HG02970 (cell line): ENCODE measurements around the gene GABARAPL2.
"Not testable (repeated sequence)": the region's sequence is repeated elsewhere in the genome, so short reads cannot be mapped to it uniquely, and the experiment has no call there.

Experiments
- ATAC-seq: cut with Tn5 transposase; IDR thresholded peaks from one replicate; pipeline ENCODE4 v1.9.1; 2021; ENCODE audit warnings: mild to moderate bottlenecking, moderate library complexity, moderate number of reproducible peaks; ENCODE audit not compliant: unreplicated experiment, low FRiP score

The GABARAPL2 gene

GRCh38 chr16:75566040-75566757, at the start of gene GABARAPL2:
Gene GABARAPL2 (plus strand): TSS chr16:75566379. CDS start chr16:75566487, 108 bp downstream.
- ATAC-seq: peak; percentile 81

GRCh38 chr16:75519175-75519574, 47.0 kb upstream of the GABARAPL2 start:
- no peak for ATAC-seq

- no peak for ATAC-seq
Observed at GRCh38 chr16:75526032-75526790, 40.0 kb upstream of the GABARAPL2 start.

GRCh38 chr16:75527825-75528299, 38.3 kb upstream of the GABARAPL2 start:
- ATAC-seq: no peak

- ATAC-seq: no peak
Observed at GRCh38 chr16:75529056-75529905, 36.9 kb upstream of the GABARAPL2 start.

GRCh38 chr16:75529959-75530358, 36.2 kb upstream of the GABARAPL2 start:
- no peak for ATAC-seq

- no peak for ATAC-seq
Observed at GRCh38 chr16:75532142-75532765, 33.9 kb upstream of the GABARAPL2 start.

GRCh38 chr16:75532791-75533190, 33.4 kb upstream of the GABARAPL2 start:
- no peak for ATAC-seq

GRCh38 chr16:75534560-75535205, 31.5 kb upstream of the GABARAPL2 start:
- no peak for ATAC-seq

- no peak for ATAC-seq
Observed at GRCh38 chr16:75535211-75535843, 30.9 kb upstream of the GABARAPL2 start.

- no peak for ATAC-seq
Observed at GRCh38 chr16:75535901-75536300, 30.3 kb upstream of the GABARAPL2 start, which contains the start of gene CHST5. Gene CHST5 (minus strand): TSS chr16:75536108. CDS start chr16:75530384, 5,724 bp downstream.

- no peak for ATAC-seq
Observed at GRCh38 chr16:75537776-75538175, 28.4 kb upstream of the GABARAPL2 start.

- ATAC-seq: not testable (repeated sequence)
Observed at GRCh38 chr16:75538882-75539565, 27.2 kb upstream of the GABARAPL2 start.

GRCh38 chr16:75541236-75541635, 24.9 kb upstream of the GABARAPL2 start:
- ATAC-seq: no peak

- not testable (repeated sequence) for ATAC-seq
Observed at GRCh38 chr16:75542462-75542861, 23.7 kb upstream of the GABARAPL2 start.

- ATAC-seq: not testable (repeated sequence)
Observed at GRCh38 chr16:75545879-75546278, 20.3 kb upstream of the GABARAPL2 start.

- no peak for ATAC-seq
Observed at GRCh38 chr16:75546293-75546692, 19.9 kb upstream of the GABARAPL2 start.

- ATAC-seq: not testable (repeated sequence)
Observed at GRCh38 chr16:75548456-75548855, 17.7 kb upstream of the GABARAPL2 start.
